GM21528 (cell line): Measurements from ENCODE around the gene ARHGAP28.

Source experiments
- ATAC-seq: cut with Tn5 transposase; IDR thresholded peaks from one replicate; pipeline ENCODE4 v1.9.1; 2021; ENCODE audit warnings: mild to moderate bottlenecking, moderate library complexity; ENCODE audit not compliant: unreplicated experiment, low FRiP score

ARHGAP28 gene

DNA sequence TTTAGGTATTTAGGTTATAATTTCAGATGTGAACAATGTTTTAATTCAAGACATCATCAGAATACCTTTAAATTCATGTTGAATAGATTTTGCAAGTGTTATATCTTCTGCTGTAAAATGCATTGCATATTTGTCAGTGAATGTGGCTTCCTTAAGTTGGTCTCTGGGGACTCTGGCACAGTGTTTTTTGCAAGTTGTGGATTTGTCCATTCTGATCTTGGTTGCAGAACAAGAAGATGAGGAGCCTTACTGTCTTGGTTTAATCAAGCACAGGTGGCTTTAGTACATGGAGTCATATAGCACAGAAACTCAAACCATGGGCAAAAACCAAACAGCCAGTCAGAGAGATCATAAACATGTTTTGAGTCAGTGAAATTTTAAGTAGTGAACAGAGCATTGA, 135.7 kb downstream of the ARHGAP28 start:
- ATAC-seq: no peak

DNA sequence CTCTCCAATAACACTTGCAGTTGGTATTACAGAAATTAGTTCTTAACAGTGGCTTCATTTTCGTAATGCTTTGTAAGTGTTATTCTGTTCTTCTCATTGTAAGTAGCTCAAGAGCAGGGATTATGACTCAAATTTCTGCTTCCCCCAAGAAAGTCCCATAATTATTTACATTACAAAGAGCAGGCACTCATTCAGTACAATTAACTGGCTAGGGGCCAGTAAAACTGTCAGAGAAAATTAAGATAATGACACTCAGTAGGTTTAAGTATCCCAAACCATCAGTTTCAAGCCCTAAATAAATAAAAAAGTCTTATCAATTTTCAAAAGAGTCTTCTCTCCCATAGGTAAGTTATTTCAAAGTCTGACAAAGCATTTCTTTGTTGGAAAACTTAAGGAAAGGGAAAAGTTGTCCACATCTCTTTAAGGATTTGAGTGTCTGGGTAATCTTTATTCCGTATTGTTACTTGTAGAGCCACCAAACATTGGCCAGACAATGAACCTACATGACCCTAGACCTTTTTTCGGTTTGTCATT, 137.1 kb downstream of the ARHGAP28 start:
- ATAC-seq: no peak

DNA sequence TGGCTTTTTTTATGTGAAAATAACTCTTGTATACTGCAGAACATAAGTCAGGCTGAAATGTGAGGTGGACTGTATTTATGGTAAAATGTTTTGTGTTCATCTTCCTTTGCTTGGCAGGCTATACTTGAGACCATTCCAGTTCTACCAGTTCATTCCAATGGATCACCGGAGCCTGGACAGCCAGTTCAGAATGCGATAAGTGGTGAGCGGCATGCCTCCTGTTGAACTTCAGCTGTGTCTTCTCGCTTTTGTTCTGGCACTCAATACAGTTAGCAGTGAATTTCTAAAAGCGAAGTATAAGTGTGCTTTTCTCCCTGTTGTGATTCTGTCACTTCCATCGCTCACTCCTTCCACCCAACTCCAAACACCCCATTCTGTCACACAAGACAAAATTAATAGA, 138.5 kb downstream of the ARHGAP28 start:
- no peak for ATAC-seq

DNA sequence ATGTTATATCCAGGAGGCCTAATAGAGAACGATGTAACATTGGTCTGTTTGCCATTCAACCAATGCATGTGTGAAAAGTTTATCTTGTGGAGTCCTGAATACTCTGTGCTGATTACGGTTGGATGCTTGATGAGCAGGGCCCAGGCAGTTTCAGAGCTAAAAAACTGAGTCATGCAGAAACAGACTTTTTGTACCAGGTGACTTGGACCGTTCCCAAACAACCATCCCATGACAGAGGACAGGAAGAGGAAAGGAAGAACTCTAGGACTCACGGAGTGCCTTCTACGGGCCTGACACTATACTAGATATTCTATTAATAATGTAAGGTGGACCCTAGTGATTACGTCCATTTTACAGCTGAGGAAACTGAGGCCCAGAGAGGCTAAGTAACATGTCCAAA, 142.1 kb downstream of the ARHGAP28 start:
- ATAC-seq: no peak

DNA sequence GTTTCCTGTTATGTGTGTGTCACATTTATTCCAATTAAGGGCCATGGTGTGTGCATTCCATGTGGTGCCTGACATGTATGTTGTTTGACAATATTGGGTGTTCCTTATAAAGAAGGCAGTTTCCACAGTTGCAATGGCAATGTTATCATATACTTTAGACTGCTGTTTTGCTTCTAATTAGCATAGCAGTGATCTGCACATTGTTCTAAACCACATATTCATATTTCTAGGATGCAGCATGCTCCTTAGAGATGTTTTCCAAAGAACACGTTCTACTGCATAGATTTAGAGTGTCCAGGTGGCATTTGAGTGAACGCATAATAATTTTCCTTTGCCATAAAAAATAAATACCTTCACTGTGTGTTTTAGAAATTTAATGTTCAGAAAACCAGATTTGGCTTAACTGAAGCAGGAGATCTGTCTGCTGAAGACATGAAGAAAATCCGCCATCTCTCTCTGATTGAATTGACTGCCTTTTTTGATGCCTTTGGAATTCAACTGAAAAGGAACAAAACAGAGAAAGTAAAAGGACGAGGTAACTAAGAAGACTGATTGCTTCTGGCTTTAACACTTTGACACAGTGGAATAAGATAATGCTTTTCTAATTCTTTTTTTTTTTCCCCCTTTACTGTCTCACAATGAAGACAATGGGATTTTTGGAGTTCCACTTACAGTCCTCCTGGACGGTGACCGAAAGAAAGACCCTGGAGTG, 143.7 kb downstream of the ARHGAP28 start:
- ATAC-seq: no peak

DNA sequence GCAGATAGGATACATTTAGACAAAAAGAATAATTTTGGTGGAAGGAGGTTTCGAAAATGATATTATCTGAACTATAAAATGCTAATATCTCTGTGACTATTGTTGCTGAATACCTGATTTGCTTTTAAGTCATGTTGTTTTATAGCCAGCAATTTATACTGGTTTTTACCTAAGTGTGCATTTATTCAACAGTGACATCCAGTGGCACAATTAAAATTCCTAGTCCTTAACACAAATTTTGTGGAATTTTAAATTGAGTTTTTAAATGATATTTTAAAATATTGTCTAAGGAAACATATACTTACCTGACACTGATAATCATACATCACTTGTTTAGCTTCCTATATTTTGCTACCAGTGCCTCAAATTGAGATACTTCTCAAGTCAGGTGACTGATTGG, 144.8 kb downstream of the ARHGAP28 start:
- ATAC-seq: no peak

DNA sequence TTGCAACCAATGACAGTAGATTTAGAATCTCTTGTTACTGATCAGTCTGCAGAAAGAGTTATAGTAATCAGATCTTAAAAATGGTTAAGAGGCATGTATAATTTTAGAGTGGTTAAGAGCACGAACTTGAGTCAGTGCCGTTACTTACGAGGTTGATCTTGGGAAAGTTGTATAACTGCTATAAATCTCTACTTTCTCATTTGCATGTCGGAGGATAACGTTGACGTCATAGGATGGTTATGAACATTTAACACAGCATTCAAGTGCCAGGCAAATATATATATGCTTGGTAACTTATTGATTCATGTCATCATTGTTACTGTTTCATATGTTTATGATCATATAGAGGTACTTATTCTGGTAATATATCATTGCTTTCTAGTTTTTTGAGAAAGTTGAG, 146.2 kb downstream of the ARHGAP28 start:
- ATAC-seq: no peak

DNA sequence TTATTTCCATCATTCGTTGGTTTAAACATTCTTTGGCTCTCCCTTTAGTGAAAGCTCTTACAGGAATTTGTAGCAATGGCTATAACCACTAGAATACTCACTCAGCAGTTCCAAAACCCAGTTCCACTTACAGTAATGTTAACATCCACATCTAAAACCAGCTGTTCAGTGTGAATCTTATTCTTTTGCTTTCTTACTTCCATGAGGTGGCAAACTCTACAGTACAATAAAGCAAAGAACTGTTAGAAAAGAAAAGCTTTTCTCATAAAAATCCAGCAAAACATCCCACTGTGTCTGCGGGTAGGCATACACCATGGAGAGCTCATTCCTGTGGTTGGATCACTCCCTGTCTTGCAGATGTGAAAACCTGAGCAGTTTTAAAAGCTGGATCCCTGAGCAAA, 147.1 kb downstream of the ARHGAP28 start:
- ATAC-seq: no peak

DNA sequence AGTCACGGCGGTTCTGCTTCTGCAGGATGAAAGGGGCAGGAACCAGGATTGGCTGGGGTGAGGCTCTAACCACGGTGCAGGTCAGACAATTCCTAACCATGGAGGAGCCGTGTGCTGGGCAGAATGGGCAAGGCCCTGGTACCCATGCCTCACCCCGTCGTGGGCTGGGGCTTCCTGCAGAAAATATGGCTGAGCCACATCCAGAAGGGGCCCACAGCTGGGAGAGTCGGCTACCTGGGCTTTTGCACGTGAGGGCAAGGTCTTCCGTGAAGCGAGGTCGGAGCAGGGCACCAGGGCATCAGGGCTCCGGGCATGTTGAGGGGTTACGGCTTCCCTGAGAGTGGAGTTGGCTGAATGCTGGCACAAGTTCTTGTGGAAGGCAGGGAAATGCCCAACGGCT, 147.8 kb downstream of the ARHGAP28 start:
- no peak for ATAC-seq

DNA sequence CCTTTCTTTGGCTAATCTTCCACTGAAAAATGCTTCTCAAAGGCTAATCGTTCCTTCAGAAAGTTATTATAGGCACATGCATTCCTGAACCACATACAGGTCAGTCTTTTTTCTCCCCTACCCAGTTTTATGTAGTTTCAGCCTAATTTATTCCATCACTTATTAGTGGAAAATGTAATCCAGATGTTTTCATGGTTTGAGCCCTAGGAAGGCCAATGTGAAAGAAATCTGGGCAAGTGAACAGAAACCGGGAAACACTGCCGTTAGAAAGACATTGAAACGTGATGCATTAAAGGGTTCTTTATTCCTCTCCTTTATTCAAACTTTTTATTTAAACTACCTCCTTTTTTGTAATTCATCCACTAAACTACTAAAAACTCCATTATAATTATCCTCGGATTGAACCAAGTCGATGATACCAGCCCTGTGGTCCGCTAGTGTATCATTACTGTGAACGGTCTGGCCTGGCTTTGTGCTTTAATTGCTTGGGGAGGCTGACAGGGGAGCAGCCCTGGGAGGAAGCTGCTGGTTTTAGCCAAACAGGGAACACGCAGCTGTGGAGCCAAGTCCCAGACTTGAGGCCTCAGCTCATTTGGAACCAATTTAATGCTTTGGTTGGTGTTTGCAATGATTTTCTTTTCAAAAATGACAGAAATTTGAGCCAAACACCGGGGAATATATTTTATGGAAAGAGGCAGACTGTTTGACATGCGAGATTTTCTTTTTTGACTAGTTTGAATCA, 149.2 kb downstream of the ARHGAP28 start:
- no peak for ATAC-seq

DNA sequence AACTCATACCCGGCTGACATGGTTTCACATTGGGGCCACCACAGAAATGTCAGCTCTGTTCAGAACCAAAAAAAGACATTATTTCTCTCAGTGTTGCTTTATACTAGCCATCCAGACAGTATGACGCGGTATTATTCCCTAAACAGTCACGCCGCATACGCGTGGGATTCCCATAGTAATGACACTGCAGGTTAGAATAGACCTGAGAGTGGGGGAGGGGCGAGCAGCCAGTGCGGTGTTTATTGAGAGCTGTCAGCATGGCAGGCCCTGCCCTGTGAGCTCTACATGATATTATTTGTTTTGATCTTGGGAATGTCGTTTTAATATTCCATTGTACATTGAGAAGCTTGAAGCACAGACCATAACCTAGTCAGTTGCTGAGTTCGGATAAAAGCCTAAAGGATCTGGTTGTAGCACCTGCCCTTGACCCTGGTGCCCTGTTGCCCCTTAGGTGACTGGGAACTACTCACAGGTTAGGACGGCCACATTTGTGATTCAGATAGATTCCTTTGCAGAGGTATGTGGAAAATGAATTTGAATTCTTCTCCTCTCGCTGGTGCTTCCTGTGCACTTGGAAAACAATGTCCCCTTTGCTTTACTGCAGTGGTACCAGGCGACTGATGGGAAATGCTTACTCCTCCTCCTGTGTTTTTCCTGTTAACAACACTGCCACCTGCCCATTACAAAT, 150.1 kb downstream of the ARHGAP28 start:
- ATAC-seq: no peak

DNA sequence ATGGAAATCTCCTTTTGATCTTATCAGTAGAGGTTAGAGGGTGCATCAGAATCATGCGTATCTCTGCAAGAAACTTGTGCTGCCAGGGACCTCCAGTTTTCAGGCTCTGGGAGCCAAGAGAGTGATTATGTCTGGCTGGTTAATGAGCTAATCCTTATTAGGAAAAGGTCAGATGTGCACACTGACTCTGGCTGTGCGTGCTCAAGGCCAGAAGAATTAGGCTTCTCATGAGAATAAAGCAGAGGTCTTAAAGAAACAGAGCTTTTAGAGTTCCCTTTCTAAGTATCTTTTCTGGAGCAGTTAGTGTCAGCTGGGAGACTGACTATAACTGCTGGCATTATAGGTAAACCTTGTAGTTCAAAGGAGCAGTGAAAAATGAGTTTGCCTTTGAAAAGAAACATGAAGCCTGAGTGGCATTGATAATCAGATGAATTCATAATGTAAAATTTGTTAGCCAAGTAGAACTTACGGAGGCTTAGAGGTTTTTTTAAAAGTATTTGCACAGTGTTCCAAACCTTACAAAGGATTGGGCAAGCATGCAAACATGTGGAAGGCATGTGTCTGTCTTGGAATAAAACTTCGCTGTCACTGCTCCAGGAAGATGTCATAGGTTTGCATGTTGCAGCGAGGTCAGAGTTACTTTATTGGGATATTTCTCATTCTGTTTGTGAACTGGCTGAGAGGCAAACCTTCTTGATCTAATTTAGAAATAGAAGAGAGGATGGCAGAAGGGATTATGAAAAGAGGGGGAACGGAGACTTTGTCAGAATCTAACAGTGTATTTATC, 151.7 kb downstream of the ARHGAP28 start:
- no peak for ATAC-seq

DNA sequence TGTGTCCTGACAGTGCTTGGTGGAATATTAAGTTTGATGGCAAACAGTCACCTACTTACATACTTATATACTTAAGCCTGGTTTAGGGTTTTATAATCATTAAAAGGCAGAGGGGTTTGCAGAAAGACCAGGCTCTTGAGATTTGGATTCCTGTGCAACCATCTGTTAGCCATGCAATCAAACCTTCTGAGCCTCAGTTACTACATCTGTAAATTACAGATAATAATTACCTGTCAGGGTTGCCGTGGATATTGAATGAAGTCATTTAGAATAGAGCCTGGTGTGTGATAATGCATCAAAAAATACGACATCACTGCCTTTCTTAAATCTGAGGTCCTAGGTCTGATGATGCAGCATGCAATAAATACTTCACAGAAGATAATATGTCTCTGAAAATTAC, 152.9 kb downstream of the ARHGAP28 start:
- no peak for ATAC-seq

DNA sequence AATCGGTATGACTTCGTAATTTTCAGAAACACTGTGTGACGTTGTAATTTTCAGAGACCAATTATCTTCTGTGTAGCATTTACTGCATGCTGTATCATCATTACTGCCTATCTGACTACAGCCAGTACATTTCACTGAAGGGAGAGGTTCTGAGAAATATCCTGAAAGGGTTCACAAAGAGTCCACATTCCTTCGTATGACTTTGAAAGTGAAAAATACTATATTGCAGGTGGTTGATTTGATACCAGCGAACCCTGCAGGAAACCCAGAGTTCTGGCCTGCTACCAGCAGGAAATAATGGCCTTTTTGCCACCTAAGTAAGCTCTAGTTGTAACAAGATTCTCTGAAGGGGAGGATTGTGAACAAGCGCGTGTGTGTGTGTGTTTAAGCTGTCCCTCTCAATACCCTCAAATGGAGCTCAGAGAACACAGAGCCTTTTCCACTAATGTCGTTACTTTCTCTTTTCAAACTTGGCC, 155.5 kb downstream of the ARHGAP28 start:
- ATAC-seq: no peak

DNA sequence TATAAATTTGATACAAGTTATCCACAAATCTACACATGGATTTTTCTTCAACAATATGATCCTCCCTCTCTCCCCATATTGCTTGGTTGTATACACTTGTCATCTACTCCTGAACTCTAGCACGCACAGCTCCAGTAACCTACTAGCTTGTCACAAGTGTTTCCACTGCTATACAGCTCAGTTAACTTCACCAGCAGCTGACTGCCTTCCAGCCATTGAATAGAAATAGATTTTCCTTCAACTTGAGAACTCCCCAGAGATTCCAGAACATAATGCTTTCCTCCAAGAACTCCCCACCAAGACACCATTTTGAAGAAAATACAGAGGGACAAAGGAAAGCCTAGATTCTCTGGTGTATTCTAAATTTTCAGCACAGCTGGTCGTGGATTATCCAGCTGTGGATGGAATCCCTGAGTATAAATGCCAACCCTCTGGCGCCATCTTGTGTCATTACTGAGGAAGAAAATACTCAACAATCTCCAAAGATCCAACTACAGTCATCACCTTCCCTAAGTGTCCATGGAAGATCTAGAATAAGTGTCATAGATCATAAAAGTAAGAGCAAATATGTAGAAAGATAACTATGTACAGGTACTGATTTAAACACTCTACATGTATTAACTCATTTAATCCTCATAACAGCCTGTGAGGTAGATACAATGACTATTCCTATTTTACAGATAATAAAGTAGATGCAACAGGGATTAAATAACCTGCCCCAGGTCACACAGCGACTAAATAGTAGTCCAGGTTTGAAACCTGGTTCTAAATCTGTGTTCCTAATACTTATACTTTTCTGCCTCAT, 156.7 kb downstream of the ARHGAP28 start:
- no peak for ATAC-seq

DNA sequence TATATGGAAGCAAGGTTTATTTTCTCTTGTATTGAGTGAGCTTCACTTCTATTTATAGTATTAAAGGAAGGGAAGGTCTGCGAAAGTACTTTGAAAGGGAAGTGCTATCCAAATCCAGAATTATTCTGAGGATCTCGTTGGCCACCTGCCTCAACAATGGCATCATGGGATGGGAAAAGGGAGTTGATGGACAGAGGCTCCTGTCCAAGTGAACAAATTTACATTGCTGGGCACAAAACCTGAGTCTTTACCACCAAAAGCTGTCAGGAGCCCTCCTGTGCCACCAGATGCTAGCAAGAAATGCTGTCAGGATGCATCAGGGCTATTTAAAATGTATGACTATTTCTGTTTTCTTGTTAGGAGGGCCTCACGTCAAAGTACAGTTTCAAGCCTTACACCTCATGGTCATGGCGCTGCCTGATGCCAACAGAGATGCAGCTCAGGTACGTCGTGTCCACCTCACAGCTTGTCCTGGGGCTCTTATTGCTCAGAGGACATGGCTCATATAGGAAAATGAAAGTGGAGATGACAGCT, 157.3 kb downstream of the ARHGAP28 start:
- ATAC-seq: no peak

DNA sequence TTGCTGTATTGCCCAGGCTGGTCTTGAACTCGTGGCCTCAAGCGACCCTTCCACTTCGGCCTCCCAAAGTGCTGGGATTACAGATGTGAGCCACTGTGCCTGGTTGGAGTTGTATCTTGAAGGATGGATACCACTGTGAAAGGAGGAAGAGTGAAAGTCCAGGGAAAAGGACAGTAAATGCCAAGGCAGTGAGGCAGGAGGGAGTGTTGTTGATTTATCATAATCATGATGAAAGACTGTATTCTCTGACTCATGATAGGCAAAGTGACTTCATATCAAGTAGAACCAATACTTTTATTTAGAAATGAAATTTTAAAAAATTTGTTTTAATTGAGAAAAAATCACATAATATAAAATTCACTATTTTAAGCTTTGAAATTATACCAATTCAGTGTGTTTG, 162.3 kb downstream of the ARHGAP28 start:
- ATAC-seq: no peak

DNA sequence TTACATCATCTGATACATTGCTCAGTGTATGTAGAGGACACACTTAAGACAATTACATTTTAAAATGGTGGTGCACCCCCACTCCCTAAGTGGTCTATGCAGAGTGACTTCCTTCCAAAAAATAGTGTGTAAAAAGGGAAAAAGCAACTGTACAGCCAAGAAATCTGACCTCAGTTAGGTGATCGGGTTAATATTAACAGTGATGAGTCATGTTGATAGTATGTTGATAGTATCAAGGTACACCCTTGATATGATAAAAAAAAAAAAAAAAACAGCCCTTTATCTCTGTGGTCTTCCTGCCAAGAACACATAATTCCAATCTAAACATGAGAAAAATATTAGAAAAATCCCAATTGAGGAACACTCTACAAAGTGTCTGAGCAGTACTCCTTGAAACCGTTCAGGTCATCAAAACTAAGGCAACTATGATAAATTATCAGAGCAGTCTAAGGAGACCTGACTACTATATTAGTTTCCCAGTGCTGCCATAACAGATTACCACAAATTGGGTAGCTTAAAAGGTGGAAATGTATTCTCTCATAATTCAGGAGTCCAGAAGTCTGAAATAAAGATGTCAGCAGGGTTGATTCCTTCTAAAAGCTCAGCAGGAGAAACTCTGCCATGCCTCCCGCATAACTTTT, 171.9 kb downstream of the ARHGAP28 start:
- no peak for ATAC-seq

DNA sequence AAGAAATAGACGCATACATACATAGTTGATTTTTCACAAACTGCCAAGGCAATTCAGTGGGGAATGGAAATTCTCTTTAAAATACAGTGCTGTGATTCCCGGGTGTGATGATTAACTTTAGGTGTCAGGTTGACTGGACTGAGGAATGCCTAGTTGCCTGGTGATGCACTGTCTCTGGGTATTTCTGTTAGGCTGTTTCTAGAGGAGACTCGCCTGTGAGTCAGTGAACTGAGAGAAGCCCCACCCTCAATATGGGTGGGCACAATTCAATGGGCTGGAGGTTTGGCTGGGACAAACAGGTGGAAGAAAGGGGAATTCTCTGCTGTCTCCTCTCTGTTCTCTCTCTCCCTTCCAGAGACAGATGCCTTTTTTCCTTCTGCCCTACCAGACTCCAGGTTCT, 187.6 kb downstream of the ARHGAP28 start:
- no peak for ATAC-seq
